ENCODE data around the gene GRK3. TPM values are rescaled to one million over a fixed set of nuclear protein-coding genes. Genes with fewer than 3 reads are reported as not detected.

GRK3 gene
- total and polyA plus RNA-seq, 2 of the 4 experiments (the other 2 are of a cell fraction), result 0.58 to 1.6 TPM

GRCh38 chr22:25690798-25691197, 126.3 kb downstream of the GRK3 start:
- ChIA-PET CTCF (no interaction called here), POLR2A (ENCODE audit: unreplicated experiment) (no interaction called here)
- no peaks in the 10 kb centered on the region for H3K79me1 ChIP-seq (ENCODE audit: low read depth in 1 of 2, low read length in 2 of 2)
- no peak overlapping the region for H3K27ac ChIP-seq (ENCODE audit: insufficient read depth, low read length)
- H2BK15ac ChIP-seq (ENCODE audit: low read depth, low read length), result no peak overlapping the region
- H4K5ac ChIP-seq (ENCODE audit: low read depth, low read length), result no peak overlapping the region
- TF ChIP-seq, protein P1, sequence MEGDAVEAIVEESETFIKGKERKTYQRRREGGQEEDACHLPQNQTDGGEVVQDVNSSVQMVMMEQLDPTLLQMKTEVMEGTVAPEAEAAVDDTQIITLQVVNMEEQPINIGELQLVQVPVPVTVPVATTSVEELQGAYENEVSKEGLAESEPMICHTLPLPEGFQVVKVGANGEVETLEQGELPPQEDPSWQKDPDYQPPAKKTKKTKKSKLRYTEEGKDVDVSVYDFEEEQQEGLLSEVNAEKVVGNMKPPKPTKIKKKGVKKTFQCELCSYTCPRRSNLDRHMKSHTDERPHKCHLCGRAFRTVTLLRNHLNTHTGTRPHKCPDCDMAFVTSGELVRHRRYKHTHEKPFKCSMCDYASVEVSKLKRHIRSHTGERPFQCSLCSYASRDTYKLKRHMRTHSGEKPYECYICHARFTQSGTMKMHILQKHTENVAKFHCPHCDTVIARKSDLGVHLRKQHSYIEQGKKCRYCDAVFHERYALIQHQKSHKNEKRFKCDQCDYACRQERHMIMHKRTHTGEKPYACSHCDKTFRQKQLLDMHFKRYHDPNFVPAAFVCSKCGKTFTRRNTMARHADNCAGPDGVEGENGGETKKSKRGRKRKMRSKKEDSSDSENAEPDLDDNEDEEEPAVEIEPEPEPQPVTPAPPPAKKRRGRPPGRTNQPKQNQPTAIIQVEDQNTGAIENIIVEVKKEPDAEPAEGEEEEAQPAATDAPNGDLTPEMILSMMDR (conservative IDR thresholded peaks at IDR 0.05; ENCODE audit: low read depth, low read length), result no peak
- no peak for TF ChIP-seq SMC3 (IDR thresholded peaks at IDR 0.05; ENCODE audit: low read depth, low read length)
- TF ChIP-seq RCOR1 (IDR thresholded peaks at IDR 0.05; ENCODE audit: insufficient replicate concordance, low read length), result no peak
- TF ChIP-seq FOS (IDR thresholded peaks at IDR 0.05; ENCODE audit: low read depth, low read length), result no peak
- TF ChIP-seq BHLHE40 (IDR thresholded peaks at IDR 0.05; ENCODE audit: low read depth, low read length), result no peak
- TF ChIP-seq RFX5 (IDR thresholded peaks at IDR 0.05; ENCODE audit: low read depth, low read length), result no peak
- no peak for TF ChIP-seq USF2 (IDR thresholded peaks at IDR 0.05; ENCODE audit: low read depth, low read length)
- TF ChIP-seq CEBPB (IDR thresholded peaks at IDR 0.05; ENCODE audit: low read depth, low read length), result no peak
- no peak for TF ChIP-seq NFE2L2 (IDR thresholded peaks at IDR 0.05; ENCODE audit: low read depth, low read length)
- no peak for TF ChIP-seq MAFK (IDR thresholded peaks at IDR 0.05; ENCODE audit: low read depth, low read length)
- TF ChIP-seq MXI1 (IDR thresholded peaks at IDR 0.05; ENCODE audit: borderline replicate concordance, low read depth, low read length), result no peak
- no peak for TF ChIP-seq CHD1 (IDR thresholded peaks at IDR 0.05; ENCODE audit: low read depth, low read length)
- no peak overlapping the region for H3K4ac ChIP-seq (ENCODE audit: low read depth, low read length)
- H3K4me2 ChIP-seq (ENCODE audit: low read depth, low read length), result no peak overlapping the region
- H3K18ac ChIP-seq (ENCODE audit: low read depth, low read length), result no peak overlapping the region
- H2AFZ ChIP-seq (replicated peaks; ENCODE audit: low read length, poor library complexity), result no peak overlapping the region
- H3K27me3 ChIP-seq (ENCODE audit: control insufficient read depth, insufficient read depth, low read length), result no peaks in the 10 kb centered on the region
- no peaks in the 10 kb centered on the region for H3K9me1 ChIP-seq (ENCODE audit: insufficient read depth, low read length)
- dilution Hi-C loops (cut with HindIII; ENCODE audit: low sequenced_read_pairs, unreplicated experiment), result no loop called here
- no peak overlapping the region for H3K9ac ChIP-seq (ENCODE audit: low read depth, low read length)
- no peak overlapping the region for H2AK5ac ChIP-seq (ENCODE audit: low read depth, low read length)
- no peak overlapping the region for H3K56ac ChIP-seq (ENCODE audit: extremely low read depth, insufficient read depth, low read length)
- no peak overlapping the region for H3K4me3 ChIP-seq (ENCODE audit: insufficient read depth, low read depth, low read length)
- no peak for ATAC-seq (ENCODE audit: low read depth)
- in situ Hi-C loops (cut with MboI; ENCODE audit: low sequenced_read_pairs), result no loop called here
- H2BK20ac ChIP-seq (ENCODE audit: low read depth, low read length), result no peak overlapping the region
- no peak overlapping the region for H4K8ac ChIP-seq (ENCODE audit: low read depth in 2 of 2, low read length in 2 of 2)
- no TSS peak for BruUV-seq (replicated peaks)
- no peak overlapping the region for H2AK9ac ChIP-seq (replicated peaks; ENCODE audit: low read depth, low read length, poor library complexity)
- no peaks in the 10 kb centered on the region for H4K20me1 ChIP-seq (ENCODE audit: insufficient read depth, low read length)
- H3K36me3 ChIP-seq (ENCODE audit: control insufficient read depth, insufficient read depth, low read length), result no peaks in the 10 kb centered on the region
- DNase-seq, result no peak
- H3K9me3 ChIP-seq (ENCODE audit: control insufficient read depth, insufficient read depth, low read length), result no peaks in the 10 kb centered on the region
- no peak overlapping the region for H3K14ac ChIP-seq (replicated peaks; ENCODE audit: low read depth, low read length)
- H3K23ac ChIP-seq (ENCODE audit: low read depth, low read length), result no peak overlapping the region
- intact Hi-C loops (cut with micrococcal nuclease), result no loop called here
- 43% methylated on average over 1 of the region's 5 CpGs; no CpG with 5 or more reads in 1 of the 2 experiments for WGBS, 2 experiments (ENCODE audit: extremely low coverage in 2 of 2, insufficient read length in 1 of 2)
- no peak overlapping the region for H2BK120ac ChIP-seq (ENCODE audit: low read depth, low read length)
- no peaks in the 10 kb centered on the region for H3K4me1 ChIP-seq (ENCODE audit: control insufficient read depth, insufficient read depth, low read length)
- H2BK5ac ChIP-seq (ENCODE audit: low read depth, low read length, poor library complexity, severe bottlenecking), result no peak overlapping the region
- H4K91ac ChIP-seq (ENCODE audit: insufficient read depth, low read depth, low read length), result no peak overlapping the region

Measured in IMR-90 (cell line).